Measurements from ENCODE around the gene LRP1B. TPM values are rescaled to one million over a fixed set of nuclear protein-coding genes. Genes with fewer than 3 reads are reported as not detected.

LRP1B gene
- polyA plus RNA-seq, 1 donor from 2014 or later, result 12.7 TPM

GRCh38 chr2:140248623-140249022, 1882.2 kb downstream of the LRP1B start:
- no peaks in the 10 kb centered on the region for H3F3A ChIP-seq (ENCODE audit: insufficient read depth, low read length, poor library complexity, severe bottlenecking)
- no peak overlapping the region for H3K9ac ChIP-seq (ENCODE audit: low read length)
- no peak overlapping the region for H3K4me2 ChIP-seq (ENCODE audit: low read length)
- no peak overlapping the region for H2AFZ ChIP-seq (ENCODE audit: low read depth, low read length)
- no peaks in the 10 kb centered on the region for H3K36me3 ChIP-seq (ENCODE audit: insufficient read depth, low read length)
- no peak overlapping the region for H3K4me3 ChIP-seq (ENCODE audit: low read length)
- H3K27ac ChIP-seq (ENCODE audit: low read length), result no peak overlapping the region
- H3K9me3 ChIP-seq (ENCODE audit: low read length), result no peaks in the 10 kb centered on the region
- TF ChIP-seq EZH2 (IDR thresholded peaks at IDR 0.05; ENCODE audit: borderline replicate concordance, insufficient read depth, low read length, poor library complexity, severe bottlenecking) (no peak), TAF1 (IDR thresholded peaks at IDR 0.05; ENCODE audit: low read depth) (no peak), POLR2AphosphoS5 (IDR thresholded peaks at IDR 0.05) (no peak), REST (IDR thresholded peaks at IDR 0.05; ENCODE audit: borderline replicate concordance) (no peak), SMC3 (conservative IDR thresholded peaks at IDR 0.05; ENCODE audit: poor library complexity) (no peak), RAD21 (conservative IDR thresholded peaks at IDR 0.05) (no peak), CTCF (IDR thresholded peaks at IDR 0.05; ENCODE audit: poor library complexity, severe bottlenecking) (no peak), EP300 (conservative IDR thresholded peaks at IDR 0.05; ENCODE audit: poor library complexity, severe bottlenecking) (no peak), MXI1 (conservative IDR thresholded peaks at IDR 0.05; ENCODE audit: poor library complexity, severe bottlenecking) (no peak)
- no peaks in the 10 kb centered on the region for H3K27me3 ChIP-seq (ENCODE audit: insufficient read depth, low read depth, low read length)
- no peaks in the 10 kb centered on the region for H3K79me2 ChIP-seq (replicated peaks; ENCODE audit: insufficient read depth, low read length)
- no peaks in the 10 kb centered on the region for H3K9me2 ChIP-seq (ENCODE audit: insufficient read depth, low read length)
- no peaks in the 10 kb centered on the region for H4K20me1 ChIP-seq (ENCODE audit: insufficient read depth)

GRCh38 chr2:140247451-140248195, 1883.2 kb downstream of the LRP1B start:
- Histone ChIP-seq H3K9me3 (ENCODE audit: low read length) (no peaks in the 10 kb centered on the region), H3K27me3 (ENCODE audit: insufficient read depth, low read depth, low read length) (no peaks in the 10 kb centered on the region), H3K4me3 (ENCODE audit: low read length) (no peak overlapping the region), H3K27ac (ENCODE audit: low read length) (no peak overlapping the region), H3K4me2 (ENCODE audit: low read length) (no peak overlapping the region), H3F3A (ENCODE audit: insufficient read depth, low read length, poor library complexity, severe bottlenecking) (no peaks in the 10 kb centered on the region), H3K79me2 (replicated peaks; ENCODE audit: insufficient read depth, low read length) (no peaks in the 10 kb centered on the region), H3K9ac (ENCODE audit: low read length) (no peak overlapping the region), H3K9me2 (ENCODE audit: insufficient read depth, low read length) (no peaks in the 10 kb centered on the region), H4K20me1 (ENCODE audit: insufficient read depth) (no peaks in the 10 kb centered on the region), H2AFZ (ENCODE audit: low read depth, low read length) (no peak overlapping the region), H3K36me3 (ENCODE audit: insufficient read depth, low read length) (no peaks in the 10 kb centered on the region)
- TF ChIP-seq POLR2AphosphoS5 (IDR thresholded peaks at IDR 0.05), result no peak
- TF ChIP-seq REST (IDR thresholded peaks at IDR 0.05; ENCODE audit: borderline replicate concordance), result no peak
- no peak for TF ChIP-seq MXI1 (conservative IDR thresholded peaks at IDR 0.05; ENCODE audit: poor library complexity, severe bottlenecking)
- TF ChIP-seq EZH2 (IDR thresholded peaks at IDR 0.05; ENCODE audit: borderline replicate concordance, insufficient read depth, low read length, poor library complexity, severe bottlenecking), result no peak
- TF ChIP-seq CTCF (IDR thresholded peaks at IDR 0.05; ENCODE audit: poor library complexity, severe bottlenecking), result no peak
- no peak for TF ChIP-seq TAF1 (IDR thresholded peaks at IDR 0.05; ENCODE audit: low read depth)
- TF ChIP-seq SMC3 (conservative IDR thresholded peaks at IDR 0.05; ENCODE audit: poor library complexity), result no peak
- TF ChIP-seq EP300 (conservative IDR thresholded peaks at IDR 0.05; ENCODE audit: poor library complexity, severe bottlenecking), result no peak
- no peak for TF ChIP-seq RAD21 (conservative IDR thresholded peaks at IDR 0.05)

Data from neural cell (in vitro differentiated cells).